Neural progenitor cell (in vitro differentiated cells): ENCODE measurements around the gene NOXRED1.

Source experiments
- EZH2 ChIP-seq: fragments of 200-600 bp; sonication (generic); IDR thresholded peaks from 2 replicates; pipeline ENCODE4 v1.6.1; 2017; ENCODE audit warnings: antibody characterized with exemption, mild to moderate bottlenecking, moderate library complexity
- EZH2phosphoT487 ChIP-seq: fragments of 200-600 bp; sonication (generic); IDR thresholded peaks from 2 replicates; pipeline ENCODE4 v1.6.1; 2017; ENCODE audit warnings: antibody characterized with exemption
- TF ChIP-seq, protein P1 (sequence below): fragments of 200-600 bp; sonication (generic); IDR thresholded peaks from 2 replicates; pipeline ENCODE4 v1.5.1; 2017; ENCODE audit warnings: antibody characterized with exemption, mild to moderate bottlenecking

DNA sequence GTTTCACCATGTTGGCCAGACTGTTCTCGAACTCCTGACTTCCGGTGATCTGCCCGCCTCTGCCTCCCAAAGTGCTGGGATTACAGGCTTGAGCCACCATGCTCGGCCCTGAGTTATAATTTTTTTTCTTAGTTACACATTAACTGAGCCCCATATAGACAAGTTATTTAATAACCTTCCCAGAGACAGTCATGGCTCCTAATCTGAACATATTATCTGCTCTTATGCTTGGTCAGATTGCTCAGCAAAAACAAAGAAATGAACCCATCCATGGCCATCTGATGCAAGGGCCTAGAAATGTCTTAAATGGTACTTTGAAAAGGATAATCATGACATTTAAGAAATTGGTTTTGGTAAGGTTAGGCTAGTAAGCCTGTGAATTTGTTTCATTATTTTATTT is 33.1 kb downstream of the NOXRED1 start:
- TF ChIP-seq, protein P1, sequence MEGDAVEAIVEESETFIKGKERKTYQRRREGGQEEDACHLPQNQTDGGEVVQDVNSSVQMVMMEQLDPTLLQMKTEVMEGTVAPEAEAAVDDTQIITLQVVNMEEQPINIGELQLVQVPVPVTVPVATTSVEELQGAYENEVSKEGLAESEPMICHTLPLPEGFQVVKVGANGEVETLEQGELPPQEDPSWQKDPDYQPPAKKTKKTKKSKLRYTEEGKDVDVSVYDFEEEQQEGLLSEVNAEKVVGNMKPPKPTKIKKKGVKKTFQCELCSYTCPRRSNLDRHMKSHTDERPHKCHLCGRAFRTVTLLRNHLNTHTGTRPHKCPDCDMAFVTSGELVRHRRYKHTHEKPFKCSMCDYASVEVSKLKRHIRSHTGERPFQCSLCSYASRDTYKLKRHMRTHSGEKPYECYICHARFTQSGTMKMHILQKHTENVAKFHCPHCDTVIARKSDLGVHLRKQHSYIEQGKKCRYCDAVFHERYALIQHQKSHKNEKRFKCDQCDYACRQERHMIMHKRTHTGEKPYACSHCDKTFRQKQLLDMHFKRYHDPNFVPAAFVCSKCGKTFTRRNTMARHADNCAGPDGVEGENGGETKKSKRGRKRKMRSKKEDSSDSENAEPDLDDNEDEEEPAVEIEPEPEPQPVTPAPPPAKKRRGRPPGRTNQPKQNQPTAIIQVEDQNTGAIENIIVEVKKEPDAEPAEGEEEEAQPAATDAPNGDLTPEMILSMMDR = no peak
- TF ChIP-seq EZH2 (no peak), EZH2phosphoT487 (no peak)
